Testis (tissue), 3 donors: ENCODE results near the gene SYT8. TPM values are rescaled to one million over a fixed set of nuclear protein-coding genes. Genes with fewer than 3 reads are reported as not detected.

Experiments used
- DNase-seq: peaks from one replicate; pipeline ENCODE4 v3.0.0-alpha.2; 2019
- H3K27ac ChIP-seq, 2 donors: fragments of 200-600 bp; sonication (generic); one replicate each; pipeline ENCODE4 v1.5.1; 2019
- H3K27me3 ChIP-seq: fragments of 200-600 bp; sonication (generic); one replicate; pipeline ENCODE4 v1.5.1; 2019
- H3K36me3 ChIP-seq: fragments of 200-600 bp; sonication (generic); one replicate; pipeline ENCODE4 v1.5.1; 2017; ENCODE audit warnings: low read depth; ENCODE audit errors: missing control alignments
- H3K4me1 ChIP-seq: fragments of 200-600 bp; sonication (generic); one replicate; pipeline ENCODE4 v1.5.1; 2019
- H3K4me3 ChIP-seq, 2 donors: fragments of 200-600 bp; sonication (generic); one replicate each; pipeline ENCODE4 v1.5.1; 2017 to 2019
- H3K9me3 ChIP-seq: fragments of 200-600 bp; sonication (generic); one replicate; pipeline ENCODE4 v1.5.1; 2017
- POLR2A ChIP-seq: fragments of 450-650 bp; IDR thresholded peaks from one replicate; pipeline ENCODE4 v1.6.1; 2017; ENCODE audit warnings: antibody characterized with exemption, mild to moderate bottlenecking, moderate library complexity
- WGBS, 2 donors: methylation state at CpG; one replicate each; pipeline ENCODE4 v1.1.5; 2018; 5-methylcytosine and 5-hydroxymethylcytosine counted together
- intact Hi-C: fragments of 100-400 bp; cut with DNase I; formaldehyde crosslinking; loops from one replicate; pipeline ENCODE4 v1.15.1; 2023; ENCODE audit warnings: low total_unique reads
- polyA plus RNA-seq: library from polyadenylated mRNA; stranded (reverse); fragments of 350-450 nt; fragmentation: Illumina TruSeq; extraction: RNeasy Lipid Tissue Mini Kit (QIAGEN cat#74804); gene quantifications from one replicate; pipeline ENCODE4 v1.2.3, GENCODE V29; 2014; ENCODE audit warnings: low read depth, low replicate concordance; ENCODE audit not compliant: insufficient read depth
- total RNA-seq, 2 donors: library from RNA; depleted of rRNA; stranded (reverse); fragments of >200 nt; gene quantifications; one replicate each; pipeline ENCODE4 v1.2.3, GENCODE V29; 2016
- TF ChIP-seq, protein P1 (sequence below), 3 experiments: fragments of 450-650 bp in 2 of 3; fragments of 200-600 bp in 1 of 3; sonication (generic) in 1 of 3; IDR thresholded peaks; one replicate each; pipeline ENCODE4 v1.5.1; 2016 to 2019; ENCODE audit warnings: antibody characterized with exemption in 3 of 3, mild to moderate bottlenecking in 2 of 3, moderate library complexity in 1 of 3

The SYT8 gene
- total and polyA plus RNA-seq, 3 donors from 2014 or later = 0.98 to 2.7 (median 1.7) TPM

DNA sequence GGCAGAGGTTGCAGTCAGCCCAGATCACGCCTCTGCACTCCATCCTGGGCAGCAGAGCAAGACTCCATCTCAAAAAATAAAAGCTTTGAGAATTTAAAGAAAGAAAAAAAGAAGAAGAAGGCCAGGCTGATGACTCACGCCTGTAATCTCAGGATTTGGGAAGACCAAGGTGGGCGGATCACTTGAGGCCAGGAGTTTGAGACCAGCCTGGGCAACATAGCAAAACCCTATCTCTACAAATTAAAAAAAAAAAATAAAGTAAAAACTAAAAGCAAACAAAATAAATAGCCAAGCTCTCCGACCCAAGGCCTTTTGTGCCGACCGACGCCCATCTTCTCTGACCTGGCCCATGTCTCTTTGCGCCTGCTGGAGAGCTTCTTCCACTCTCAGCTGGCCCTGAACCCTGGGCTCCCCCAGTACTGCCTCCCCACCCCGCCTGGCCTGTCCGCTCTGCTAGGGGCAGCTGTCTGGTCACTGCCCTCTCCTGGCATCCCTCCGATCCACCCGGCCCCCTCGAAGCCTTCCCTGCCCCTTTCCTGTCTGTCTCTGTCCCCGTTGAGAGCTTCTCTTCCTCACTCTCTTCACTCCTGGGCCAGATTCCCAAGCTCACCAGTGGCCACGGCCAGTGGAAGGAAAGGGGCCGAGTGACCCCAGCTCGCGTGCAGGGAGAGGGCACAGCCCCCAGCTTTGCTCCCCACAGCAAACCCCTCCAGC is 13.3 kb downstream of the SYT8 start:
- Histone ChIP-seq H3K4me3 (no peak overlapping the region), H3K4me1 (peaks cover 49% of the 10 kb centered on the region), H3K9me3 (no peaks in the 10 kb centered on the region), H3K27ac (peak overlapping the region in 1 of 2 donors; percentile 25), H3K36me3 (no peaks in the 10 kb centered on the region), H3K27me3 (no peaks in the 10 kb centered on the region)
- 53 to 68% methylated on average over 18 of the region's 18 CpGs for WGBS, 2 donors
- DNase-seq = peak; percentile 62
- TF ChIP-seq, protein P1, sequence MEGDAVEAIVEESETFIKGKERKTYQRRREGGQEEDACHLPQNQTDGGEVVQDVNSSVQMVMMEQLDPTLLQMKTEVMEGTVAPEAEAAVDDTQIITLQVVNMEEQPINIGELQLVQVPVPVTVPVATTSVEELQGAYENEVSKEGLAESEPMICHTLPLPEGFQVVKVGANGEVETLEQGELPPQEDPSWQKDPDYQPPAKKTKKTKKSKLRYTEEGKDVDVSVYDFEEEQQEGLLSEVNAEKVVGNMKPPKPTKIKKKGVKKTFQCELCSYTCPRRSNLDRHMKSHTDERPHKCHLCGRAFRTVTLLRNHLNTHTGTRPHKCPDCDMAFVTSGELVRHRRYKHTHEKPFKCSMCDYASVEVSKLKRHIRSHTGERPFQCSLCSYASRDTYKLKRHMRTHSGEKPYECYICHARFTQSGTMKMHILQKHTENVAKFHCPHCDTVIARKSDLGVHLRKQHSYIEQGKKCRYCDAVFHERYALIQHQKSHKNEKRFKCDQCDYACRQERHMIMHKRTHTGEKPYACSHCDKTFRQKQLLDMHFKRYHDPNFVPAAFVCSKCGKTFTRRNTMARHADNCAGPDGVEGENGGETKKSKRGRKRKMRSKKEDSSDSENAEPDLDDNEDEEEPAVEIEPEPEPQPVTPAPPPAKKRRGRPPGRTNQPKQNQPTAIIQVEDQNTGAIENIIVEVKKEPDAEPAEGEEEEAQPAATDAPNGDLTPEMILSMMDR (IDR thresholded peaks at IDR 0.05) = no peak
- TF ChIP-seq POLR2A = no peak
- intact Hi-C loops = loop anchor here (5.0 kb wide), 1 partner anchor 39 kb away; no protein-coding TSS in a partner anchor

DNA sequence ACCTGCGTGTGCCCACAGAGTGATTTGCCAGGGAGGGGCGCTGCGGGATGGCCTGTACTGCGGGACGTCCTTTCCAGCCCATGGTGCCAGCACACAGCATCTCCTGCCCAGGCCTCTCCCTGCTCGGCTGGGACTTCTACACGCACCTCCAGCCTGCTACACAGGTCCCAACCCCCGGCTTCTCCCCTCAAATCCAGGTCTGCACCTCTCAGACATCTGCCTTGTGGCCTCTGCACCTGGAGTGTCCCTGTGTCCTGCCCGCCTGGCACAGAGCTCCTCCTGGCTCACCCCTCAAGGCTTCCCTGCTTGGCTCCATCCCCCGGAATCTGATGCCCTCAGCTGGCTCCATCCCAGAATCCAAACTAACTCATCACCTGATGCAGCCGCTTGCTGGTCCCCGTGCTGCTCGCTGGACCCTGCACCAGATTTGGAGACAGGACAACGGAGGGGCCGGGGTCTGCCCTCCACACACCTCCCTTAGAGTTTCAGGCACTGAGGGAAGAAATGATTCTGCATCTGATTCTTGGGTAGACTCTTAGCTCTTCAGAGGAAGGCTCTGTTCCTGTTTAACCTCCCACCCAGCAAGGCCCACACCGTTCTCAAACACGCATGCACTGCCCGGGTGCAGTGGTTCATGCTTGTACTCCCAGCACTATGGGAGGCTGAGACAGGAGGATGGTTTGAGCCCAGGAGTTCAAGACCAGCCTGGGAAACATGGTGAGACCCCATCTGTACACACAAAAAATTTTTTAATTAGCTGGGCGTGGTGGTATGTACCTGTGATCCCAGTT is 14.0 kb downstream of the SYT8 start:
- WGBS, 2 donors = 90 to 91% methylated on average over 19 of the region's 19 CpGs
- Histone ChIP-seq H3K9me3 (no peaks in the 10 kb centered on the region), H3K4me3 (no peak overlapping the region), H3K27me3 (no peaks in the 10 kb centered on the region), H3K27ac (no peak overlapping the region), H3K4me1 (peaks cover 49% of the 10 kb centered on the region), H3K36me3 (no peaks in the 10 kb centered on the region)
- TF ChIP-seq, protein P1 (IDR thresholded peaks at IDR 0.05) = no peak
- no peak for TF ChIP-seq POLR2A
- DNase-seq = no peak
- intact Hi-C loops = loop anchor here (5.0 kb wide), 1 partner anchor 38 kb away; no protein-coding TSS in a partner anchor

DNA sequence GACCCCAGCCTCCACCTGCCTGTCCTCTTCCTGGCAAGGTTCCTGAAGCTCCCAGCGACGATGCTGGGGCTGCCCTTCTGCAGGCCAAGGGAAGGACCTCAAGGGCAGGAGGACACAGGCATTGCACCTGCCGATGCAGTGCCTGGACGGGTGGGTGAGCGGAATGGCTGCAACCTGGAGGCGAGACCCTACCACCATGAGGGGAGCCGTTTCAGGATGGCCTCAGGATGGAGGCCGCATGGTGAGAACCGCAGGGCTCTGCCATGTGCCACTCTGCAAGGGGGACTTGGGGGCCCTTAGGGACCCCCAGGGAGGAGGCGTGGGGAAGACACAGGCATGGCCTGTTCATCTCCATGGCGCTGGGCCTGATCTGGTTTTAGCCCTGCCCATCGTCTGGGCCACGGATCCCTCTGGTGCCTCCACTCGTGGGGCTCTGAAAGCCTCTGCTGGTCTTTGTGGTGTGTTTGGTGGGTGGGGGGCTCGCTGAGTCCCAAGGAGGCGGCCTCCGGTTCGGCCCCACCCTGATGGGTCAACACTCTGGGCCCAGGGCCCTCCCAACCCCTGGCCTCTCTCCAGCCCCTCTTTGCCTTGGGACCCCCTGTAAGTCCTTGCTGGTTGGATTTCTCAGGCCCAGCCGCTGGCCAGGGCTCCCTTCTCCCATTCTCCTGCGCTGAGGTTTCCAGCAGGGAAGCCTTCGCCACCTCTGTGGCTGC is 16.8 kb downstream of the SYT8 start:
- TF ChIP-seq, protein P1 (IDR thresholded peaks at IDR 0.05) = no peak
- TF ChIP-seq POLR2A = no peak
- Histone ChIP-seq H3K27ac (no peak overlapping the region), H3K27me3 (no peaks in the 10 kb centered on the region), H3K4me1 (peaks cover 21% of the 10 kb centered on the region), H3K9me3 (no peaks in the 10 kb centered on the region), H3K36me3 (no peaks in the 10 kb centered on the region), H3K4me3 (no peak overlapping the region)
- intact Hi-C loops = no loop called here
- DNase-seq = no peak
- WGBS, 2 donors = 91 to 97% methylated on average over 18 to 21 of the region's 21 CpGs

DNA sequence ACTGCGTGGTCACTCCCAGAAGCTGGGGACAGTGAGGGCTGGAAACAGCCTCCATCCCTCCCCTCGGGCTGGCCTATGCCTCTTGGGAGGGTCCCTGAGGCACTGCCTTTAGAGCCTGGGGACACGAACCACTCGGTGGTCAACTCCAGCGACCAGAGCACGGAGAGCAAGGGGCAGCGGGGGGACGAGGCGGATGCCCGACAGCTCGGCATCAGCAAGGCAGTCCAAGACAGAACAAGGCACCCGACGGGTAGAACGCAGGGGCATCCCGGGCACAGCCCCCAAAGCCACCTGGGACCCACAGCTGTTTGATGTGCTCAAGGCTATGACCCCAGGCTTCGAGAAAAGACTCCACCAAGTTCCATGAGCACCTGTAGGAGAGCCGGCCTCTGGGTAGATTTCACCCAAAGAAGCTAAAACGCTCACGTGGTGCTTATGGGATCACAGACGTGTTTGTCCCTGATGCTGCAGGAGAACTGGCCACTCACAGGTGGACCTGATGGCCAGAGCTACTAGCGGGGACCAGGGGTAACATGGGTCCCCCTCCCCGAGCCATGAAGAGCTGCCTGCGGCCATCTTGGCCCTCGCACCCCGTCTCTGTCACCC is 17.6 kb downstream of the SYT8 start:
- no peak for DNase-seq
- WGBS, 2 donors = 94 to 100% methylated on average over 9 to 25 of the region's 25 CpGs

More for the DNA sequence above, 17.6 kb downstream of the SYT8 start:
- TF ChIP-seq, protein P1 (IDR thresholded peaks at IDR 0.05) = no peak
- no peak for TF ChIP-seq POLR2A
- H3K4me1 ChIP-seq = peaks cover 15% of the 10 kb centered on the region
- H3K4me3 ChIP-seq = no peak overlapping the region
- no peaks in the 10 kb centered on the region for H3K9me3 ChIP-seq
- no peak overlapping the region for H3K27ac ChIP-seq
- intact Hi-C loops = no loop called here
- H3K36me3 ChIP-seq = no peaks in the 10 kb centered on the region
- H3K27me3 ChIP-seq = no peaks in the 10 kb centered on the region
